Renal cortical epithelial cell (primary cell): ENCODE results near the gene C14orf119. TPM values are rescaled to one million over a fixed set of nuclear protein-coding genes. Genes with fewer than 3 reads are reported as not detected.

ENCODE experiments used
- DNase-seq: peaks from one replicate; pipeline ENCODE4 v3.0.0-alpha.2; 2011; ENCODE audit warnings: low read depth
- total RNA-seq: library from RNA; depleted of rRNA; stranded (reverse); fragments of >200 nt; gene quantifications from 2 replicates; pipeline ENCODE4 v1.2.3, GENCODE V29; 2014

The C14orf119 gene
- total RNA-seq, 1 donor from 2014 or later, result 61.6 TPM

GRCh38 chr14:23109769-23110168, 14.5 kb downstream of the C14orf119 start:
- no peak for DNase-seq

- DNase-seq, result no peak
Measured at GRCh38 chr14:23110579-23111365, 15.5 kb downstream of the C14orf119 start.

GRCh38 chr14:23112359-23113178, 17.3 kb downstream of the C14orf119 start:
- DNase-seq, result no peak

- peak; percentile 32 for DNase-seq
Measured at GRCh38 chr14:23113431-23114119, 18.3 kb downstream of the C14orf119 start.

GRCh38 chr14:23114120-23114458, 18.8 kb downstream of the C14orf119 start:
- DNase-seq, result no peak

GRCh38 chr14:23114669-23115038, 19.3 kb downstream of the C14orf119 start:
- DNase-seq, result no peak

- DNase-seq, result peak; percentile 97
Measured at GRCh38 chr14:23115039-23115731, 19.9 kb downstream of the C14orf119 start.

- DNase-seq, result no peak
Measured at GRCh38 chr14:23115918-23116317, 20.6 kb downstream of the C14orf119 start.

GRCh38 chr14:23117371-23118020, 22.2 kb downstream of the C14orf119 start:
- no peak for DNase-seq

- no peak for DNase-seq
Measured at GRCh38 chr14:23118506-23119362, 23.4 kb downstream of the C14orf119 start, which contains the start of gene CEBPE. TSS of gene CEBPE (minus strand) at chr14:23119255. CDS start at chr14:23119091, 164 bp downstream.

GRCh38 chr14:23119363-23120327, 24.3 kb downstream of the C14orf119 start:
- no peak for DNase-seq

GRCh38 chr14:23120541-23121251, 25.4 kb downstream of the C14orf119 start:
- DNase-seq, result peak; percentile 68

- DNase-seq, result peak; percentile 78
Measured at GRCh38 chr14:23121361-23121771, 26.1 kb downstream of the C14orf119 start.

GRCh38 chr14:23122086-23122485, 26.8 kb downstream of the C14orf119 start:
- no peak for DNase-seq

GRCh38 chr14:23123419-23123818, 28.1 kb downstream of the C14orf119 start:
- no peak for DNase-seq

GRCh38 chr14:23124337-23124954, 29.1 kb downstream of the C14orf119 start:
- DNase-seq, result no peak

- peak; percentile 33 for DNase-seq
Measured at GRCh38 chr14:23125011-23125410, 29.7 kb downstream of the C14orf119 start.
